Measurements from ENCODE around the gene IL21R.

Gene IL21R

GRCh38 chr16:27400751-27401620 lies 988 bp upstream of the IL21R start:
- peak overlapping the region in 1 of 2 donors; percentile 19 for H3K9ac ChIP-seq (ENCODE audit: low read depth in 1 of 2, low read length in 2 of 2)
- no peak overlapping the region for H3K27ac ChIP-seq (ENCODE audit: low read depth in 2 of 2, low read length in 2 of 2)
- peaks cover 0 to 4% of the 10 kb centered on the region in 2 donors for H3K27me3 ChIP-seq (ENCODE audit: control insufficient read depth in 2 of 2, insufficient read depth in 2 of 2, low read length in 2 of 2)
- H3K36me3 ChIP-seq (ENCODE audit: control insufficient read depth in 2 of 2, insufficient read depth in 2 of 2, low read length in 2 of 2): no peaks in the 10 kb centered on the region
- no peak overlapping the region for H3K4me3 ChIP-seq (ENCODE audit: low read length in 2 of 2)
- peaks cover 4 to 5% of the 10 kb centered on the region in 2 donors for H3K4me1 ChIP-seq (ENCODE audit: control insufficient read depth in 2 of 2, insufficient read depth in 2 of 2, low read length in 2 of 2)
- no peaks in the 10 kb centered on the region for H3K9me3 ChIP-seq (ENCODE audit: control insufficient read depth in 2 of 2, low read length in 2 of 2)

GRCh38 chr16:27402569-27402963 lies 592 bp downstream of the IL21R start:
- Histone ChIP-seq H3K27me3 (ENCODE audit: control insufficient read depth in 2 of 2, insufficient read depth in 2 of 2, low read length in 2 of 2) (peaks cover 0 to 4% of the 10 kb centered on the region in 2 donors), H3K4me3 (ENCODE audit: low read length in 2 of 2) (peak overlapping the region; percentile 38 to 72), H3K9ac (ENCODE audit: low read depth in 1 of 2, low read length in 2 of 2) (peak overlapping the region in 1 of 2 donors; percentile 60), H3K4me1 (ENCODE audit: control insufficient read depth in 2 of 2, insufficient read depth in 2 of 2, low read length in 2 of 2) (peaks cover 4 to 5% of the 10 kb centered on the region in 2 donors), H3K9me3 (ENCODE audit: control insufficient read depth in 2 of 2, low read length in 2 of 2) (no peaks in the 10 kb centered on the region), H3K36me3 (ENCODE audit: control insufficient read depth in 2 of 2, insufficient read depth in 2 of 2, low read length in 2 of 2) (no peaks in the 10 kb centered on the region), H3K27ac (ENCODE audit: low read depth in 2 of 2, low read length in 2 of 2) (peak overlapping the region in 1 of 2 donors; percentile 65)

- Histone ChIP-seq H3K4me1 (ENCODE audit: control insufficient read depth in 2 of 2, insufficient read depth in 2 of 2, low read length in 2 of 2) (peaks cover 4 to 5% of the 10 kb centered on the region in 2 donors), H3K9me3 (ENCODE audit: control insufficient read depth in 2 of 2, low read length in 2 of 2) (no peaks in the 10 kb centered on the region), H3K36me3 (ENCODE audit: control insufficient read depth in 2 of 2, insufficient read depth in 2 of 2, low read length in 2 of 2) (no peaks in the 10 kb centered on the region), H3K27me3 (ENCODE audit: control insufficient read depth in 2 of 2, insufficient read depth in 2 of 2, low read length in 2 of 2) (peaks cover 0 to 4% of the 10 kb centered on the region in 2 donors), H3K4me3 (ENCODE audit: low read length in 2 of 2) (peak overlapping the region in 1 of 2 donors; percentile 72), H3K9ac (ENCODE audit: low read depth in 1 of 2, low read length in 2 of 2) (no peak overlapping the region), H3K27ac (ENCODE audit: low read depth in 2 of 2, low read length in 2 of 2) (peak overlapping the region in 1 of 2 donors; percentile 65)
Measured at GRCh38 chr16:27402964-27403600, 1.1 kb downstream of the IL21R start.

- peaks cover 0 to 4% of the 10 kb centered on the region in 2 donors for H3K27me3 ChIP-seq (ENCODE audit: control insufficient read depth in 2 of 2, insufficient read depth in 2 of 2, low read length in 2 of 2)
- H3K4me1 ChIP-seq (ENCODE audit: control insufficient read depth in 2 of 2, insufficient read depth in 2 of 2, low read length in 2 of 2): peaks cover 4 to 5% of the 10 kb centered on the region in 2 donors
- H3K9me3 ChIP-seq (ENCODE audit: control insufficient read depth in 2 of 2, low read length in 2 of 2): no peaks in the 10 kb centered on the region
- H3K4me3 ChIP-seq (ENCODE audit: low read length in 2 of 2): peak overlapping the region in 1 of 2 donors; percentile 72
- no peak overlapping the region for H3K9ac ChIP-seq (ENCODE audit: low read depth in 1 of 2, low read length in 2 of 2)
- no peaks in the 10 kb centered on the region for H3K36me3 ChIP-seq (ENCODE audit: control insufficient read depth in 2 of 2, insufficient read depth in 2 of 2, low read length in 2 of 2)
- H3K27ac ChIP-seq (ENCODE audit: low read depth in 2 of 2, low read length in 2 of 2): peak overlapping the region in 1 of 2 donors; percentile 23
Measured at GRCh38 chr16:27403601-27403992, 1.6 kb downstream of the IL21R start.

- Histone ChIP-seq H3K36me3 (ENCODE audit: control insufficient read depth in 2 of 2, insufficient read depth in 2 of 2, low read length in 2 of 2) (no peaks in the 10 kb centered on the region), H3K27ac (ENCODE audit: low read depth in 2 of 2, low read length in 2 of 2) (no peak overlapping the region), H3K9ac (ENCODE audit: low read depth in 1 of 2, low read length in 2 of 2) (no peak overlapping the region), H3K9me3 (ENCODE audit: control insufficient read depth in 2 of 2, low read length in 2 of 2) (no peaks in the 10 kb centered on the region), H3K27me3 (ENCODE audit: control insufficient read depth in 2 of 2, insufficient read depth in 2 of 2, low read length in 2 of 2) (peaks cover 0 to 4% of the 10 kb centered on the region in 2 donors), H3K4me3 (ENCODE audit: low read length in 2 of 2) (peak overlapping the region in 1 of 2 donors; percentile 72), H3K4me1 (ENCODE audit: control insufficient read depth in 2 of 2, insufficient read depth in 2 of 2, low read length in 2 of 2) (peaks cover 4 to 5% of the 10 kb centered on the region in 2 donors)
Measured at GRCh38 chr16:27404163-27404823, 2.3 kb downstream of the IL21R start.

- peaks cover 0 to 4% of the 10 kb centered on the region in 2 donors for H3K27me3 ChIP-seq (ENCODE audit: control insufficient read depth in 2 of 2, insufficient read depth in 2 of 2, low read length in 2 of 2)
- H3K27ac ChIP-seq (ENCODE audit: low read depth in 2 of 2, low read length in 2 of 2): no peak overlapping the region
- peaks cover 4 to 5% of the 10 kb centered on the region in 2 donors for H3K4me1 ChIP-seq (ENCODE audit: control insufficient read depth in 2 of 2, insufficient read depth in 2 of 2, low read length in 2 of 2)
- H3K36me3 ChIP-seq (ENCODE audit: control insufficient read depth in 2 of 2, insufficient read depth in 2 of 2, low read length in 2 of 2): no peaks in the 10 kb centered on the region
- no peak overlapping the region for H3K9ac ChIP-seq (ENCODE audit: low read depth in 1 of 2, low read length in 2 of 2)
- no peaks in the 10 kb centered on the region for H3K9me3 ChIP-seq (ENCODE audit: control insufficient read depth in 2 of 2, low read length in 2 of 2)
- no peak overlapping the region for H3K4me3 ChIP-seq (ENCODE audit: low read length in 2 of 2)
Measured at GRCh38 chr16:27405546-27406451, 3.8 kb downstream of the IL21R start.

GRCh38 chr16:27406511-27407128 lies 4.6 kb downstream of the IL21R start:
- Histone ChIP-seq H3K9ac (ENCODE audit: low read depth in 1 of 2, low read length in 2 of 2) (no peak overlapping the region), H3K9me3 (ENCODE audit: control insufficient read depth in 2 of 2, low read length in 2 of 2) (no peaks in the 10 kb centered on the region), H3K27me3 (ENCODE audit: control insufficient read depth in 2 of 2, insufficient read depth in 2 of 2, low read length in 2 of 2) (peaks cover 0 to 4% of the 10 kb centered on the region in 2 donors), H3K36me3 (ENCODE audit: control insufficient read depth in 2 of 2, insufficient read depth in 2 of 2, low read length in 2 of 2) (no peaks in the 10 kb centered on the region), H3K4me1 (ENCODE audit: control insufficient read depth in 2 of 2, insufficient read depth in 2 of 2, low read length in 2 of 2) (peaks cover 2 to 5% of the 10 kb centered on the region in 2 donors), H3K27ac (ENCODE audit: low read depth in 2 of 2, low read length in 2 of 2) (no peak overlapping the region), H3K4me3 (ENCODE audit: low read length in 2 of 2) (no peak overlapping the region)

GRCh38 chr16:27407133-27407532 lies 5.2 kb downstream of the IL21R start:
- Histone ChIP-seq H3K27ac (ENCODE audit: low read depth in 2 of 2, low read length in 2 of 2) (no peak overlapping the region), H3K36me3 (ENCODE audit: control insufficient read depth in 2 of 2, insufficient read depth in 2 of 2, low read length in 2 of 2) (no peaks in the 10 kb centered on the region), H3K9me3 (ENCODE audit: control insufficient read depth in 2 of 2, low read length in 2 of 2) (no peaks in the 10 kb centered on the region), H3K9ac (ENCODE audit: low read depth in 1 of 2, low read length in 2 of 2) (no peak overlapping the region), H3K4me3 (ENCODE audit: low read length in 2 of 2) (no peak overlapping the region), H3K4me1 (ENCODE audit: control insufficient read depth in 2 of 2, insufficient read depth in 2 of 2, low read length in 2 of 2) (peaks cover 0 to 5% of the 10 kb centered on the region in 2 donors), H3K27me3 (ENCODE audit: control insufficient read depth in 2 of 2, insufficient read depth in 2 of 2, low read length in 2 of 2) (peaks cover 0 to 4% of the 10 kb centered on the region in 2 donors)

GRCh38 chr16:27408012-27408601 lies 6.1 kb downstream of the IL21R start:
- no peak overlapping the region for H3K9ac ChIP-seq (ENCODE audit: low read depth in 1 of 2, low read length in 2 of 2)
- no peak overlapping the region for H3K27ac ChIP-seq (ENCODE audit: low read depth in 2 of 2, low read length in 2 of 2)

More at GRCh38 chr16:27408012-27408601, 6.1 kb downstream of the IL21R start:
- Histone ChIP-seq H3K36me3 (ENCODE audit: control insufficient read depth in 2 of 2, insufficient read depth in 2 of 2, low read length in 2 of 2) (no peaks in the 10 kb centered on the region), H3K4me1 (ENCODE audit: control insufficient read depth in 2 of 2, insufficient read depth in 2 of 2, low read length in 2 of 2) (no peaks in the 10 kb centered on the region), H3K27me3 (ENCODE audit: control insufficient read depth in 2 of 2, insufficient read depth in 2 of 2, low read length in 2 of 2) (no peaks in the 10 kb centered on the region), H3K9me3 (ENCODE audit: control insufficient read depth in 2 of 2, low read length in 2 of 2) (no peaks in the 10 kb centered on the region), H3K4me3 (ENCODE audit: low read length in 2 of 2) (no peak overlapping the region)

Data from mucosa of rectum (tissue), 2 donors.